NCI-H2081 (cell line): ENCODE results near the gene SRD5A3.
"Not testable (repeated sequence)": the region's sequence is repeated elsewhere in the genome, so short reads cannot be mapped to it uniquely, and the experiment has no call there.

Experiments
- DNase-seq, 2 experiments: peaks; one replicate each; lab custom pipeline; 2025; lab: John Stamatoyannopoulos, UW

SRD5A3 gene

DNA sequence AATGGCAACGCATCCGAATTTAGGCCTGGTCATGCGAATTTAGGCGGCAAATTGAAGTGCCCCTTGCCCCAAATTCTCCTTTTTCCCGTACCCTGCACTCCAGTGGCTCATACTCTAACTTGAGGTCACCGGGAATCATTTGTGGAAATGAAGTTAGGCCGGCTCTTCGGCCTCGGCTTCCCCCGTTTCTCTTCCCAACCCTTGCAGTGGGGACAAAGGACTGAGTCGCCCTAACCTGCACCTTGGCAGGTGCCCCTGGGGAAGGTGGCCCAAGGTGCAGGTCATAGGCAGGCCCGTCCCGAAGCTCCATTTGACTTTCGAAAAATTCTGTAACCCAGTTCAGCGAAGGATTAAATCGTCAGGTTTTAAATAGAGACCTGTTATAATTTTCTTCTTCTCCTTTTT lies 811 bp downstream of the SRD5A3 start:
- DNase-seq: no peak

DNA sequence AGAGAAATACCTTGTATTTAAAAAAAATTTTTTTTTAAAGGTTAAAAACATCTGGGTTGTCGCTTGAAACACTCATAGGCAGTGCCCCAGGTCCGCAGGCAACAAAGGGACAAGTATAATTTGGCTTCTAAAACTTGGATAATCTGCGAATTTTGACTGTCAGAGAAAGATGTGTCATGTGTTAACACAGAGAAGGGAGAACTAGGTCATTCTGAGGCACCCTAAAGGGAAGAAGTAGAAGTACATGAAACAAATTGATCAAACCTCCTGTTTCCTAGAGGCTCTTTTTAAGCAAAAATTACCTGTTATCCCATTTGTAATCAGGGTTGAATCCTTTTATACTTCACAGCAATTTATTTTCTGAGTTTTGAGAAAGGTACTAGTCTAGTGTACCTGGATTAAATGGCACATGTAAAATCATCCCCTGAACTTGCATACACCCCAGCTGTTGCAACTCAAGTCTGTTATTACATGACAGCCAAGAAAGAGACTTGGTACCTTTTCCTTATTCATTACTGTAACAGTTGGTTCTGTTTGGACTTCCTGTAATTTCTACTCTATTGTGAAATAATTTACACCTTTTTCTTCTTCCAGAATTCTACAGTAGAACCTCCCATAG lies 1.7 kb downstream of the SRD5A3 start:
- no peak for DNase-seq

DNA sequence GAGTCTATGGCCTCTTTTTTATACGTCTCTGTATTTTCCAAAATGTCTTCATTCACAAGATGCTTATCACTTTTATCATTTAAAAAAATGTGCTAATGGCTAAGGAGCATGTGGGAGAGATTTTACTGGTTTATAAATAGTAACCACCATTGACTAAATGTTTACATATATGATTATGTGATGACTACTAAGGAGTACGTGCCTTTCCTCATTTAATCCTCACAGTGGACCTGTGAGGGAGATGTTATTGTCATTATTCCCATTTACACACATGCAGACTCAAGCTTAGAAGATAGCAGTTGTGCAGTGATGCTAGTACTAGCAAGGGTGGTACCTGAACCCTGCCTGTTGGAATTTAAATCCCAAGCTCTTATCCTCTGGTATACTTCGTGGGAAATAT lies 2.4 kb downstream of the SRD5A3 start:
- DNase-seq: peak in 1 of 2 experiments; percentile 13

DNA sequence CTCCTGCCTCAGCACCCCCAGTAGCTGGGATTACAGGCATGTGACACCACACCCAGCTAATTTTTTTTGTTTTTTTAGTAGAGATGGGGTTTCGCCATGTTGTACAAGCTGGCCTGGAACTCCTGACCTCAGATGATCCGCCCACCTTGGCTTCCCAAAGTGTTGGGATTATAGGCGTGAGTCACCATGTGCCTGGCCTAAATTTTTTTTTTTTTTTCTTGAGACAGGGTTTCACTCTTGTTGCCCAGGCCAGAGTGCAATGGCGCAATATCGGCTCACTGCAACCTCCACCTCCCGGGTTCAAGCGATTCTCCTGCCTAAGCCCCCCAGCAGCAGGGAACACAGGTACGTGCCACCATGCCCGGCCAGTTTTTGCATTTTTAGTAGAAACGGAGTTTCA lies 4.8 kb downstream of the SRD5A3 start:
- not testable (repeated sequence) for DNase-seq

DNA sequence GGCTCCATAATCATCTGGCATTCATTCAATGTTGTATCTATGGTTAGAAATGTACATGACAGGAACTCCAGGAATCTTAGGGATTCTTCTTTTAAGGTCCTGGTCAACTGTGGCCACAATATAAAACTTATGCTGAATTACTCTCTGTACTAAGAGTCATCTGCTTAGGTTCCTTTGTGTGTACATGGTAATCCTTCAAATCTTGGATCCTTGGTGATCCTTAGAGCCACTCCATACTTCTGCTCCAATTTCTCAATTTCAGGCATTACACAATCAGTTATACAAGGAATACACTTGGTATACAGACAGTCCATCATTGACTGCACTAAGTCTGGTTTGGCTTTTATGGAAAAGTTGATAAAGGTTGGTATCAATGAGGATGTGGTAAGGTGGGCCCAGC lies 5.8 kb downstream of the SRD5A3 start:
- no peak for DNase-seq

DNA sequence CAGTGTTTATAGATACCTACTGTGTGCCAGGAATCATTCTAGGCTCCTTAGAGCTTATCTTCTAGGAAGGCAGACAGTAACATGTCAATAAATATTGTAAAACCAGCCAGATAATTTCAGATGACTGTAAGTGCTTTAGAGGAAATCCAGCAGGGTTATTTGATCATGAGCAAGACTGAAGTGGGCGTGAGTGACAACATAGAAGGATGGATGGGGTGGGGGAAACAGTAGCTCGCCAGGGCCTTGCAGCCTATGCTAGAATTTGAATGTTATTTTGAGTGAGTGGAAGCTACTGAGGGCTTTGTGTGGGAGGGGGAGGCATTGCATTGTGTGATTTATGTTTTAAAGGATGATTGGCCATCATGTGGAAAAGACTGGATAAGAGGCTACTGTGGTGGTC lies 6.7 kb downstream of the SRD5A3 start:
- DNase-seq: no peak

DNA sequence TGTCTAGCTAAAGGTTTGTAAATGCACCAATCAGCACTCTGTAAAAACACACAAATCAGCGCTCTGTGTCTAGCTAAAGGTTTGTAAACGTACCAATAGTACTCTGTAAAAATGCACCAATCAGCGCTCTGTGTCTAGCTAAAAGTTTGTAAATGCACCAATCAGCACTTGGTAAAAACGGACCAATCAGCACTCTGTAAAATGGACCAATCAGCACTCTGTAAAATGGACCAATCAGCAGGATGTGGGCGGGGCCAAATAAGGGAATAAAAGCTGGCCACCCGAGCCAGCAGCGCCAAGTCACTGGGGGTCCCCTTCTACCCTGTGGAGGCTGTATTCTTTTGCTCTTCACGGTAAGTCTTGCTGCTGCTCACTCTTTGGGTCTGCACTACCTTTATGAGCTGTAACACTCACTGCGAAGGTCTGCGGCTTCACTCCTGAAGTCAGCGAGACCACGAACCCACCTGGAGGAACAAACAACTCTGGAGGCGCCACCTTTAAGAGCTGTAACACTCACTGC lies 7.2 kb downstream of the SRD5A3 start:
- not testable (repeated sequence) for DNase-seq

DNA sequence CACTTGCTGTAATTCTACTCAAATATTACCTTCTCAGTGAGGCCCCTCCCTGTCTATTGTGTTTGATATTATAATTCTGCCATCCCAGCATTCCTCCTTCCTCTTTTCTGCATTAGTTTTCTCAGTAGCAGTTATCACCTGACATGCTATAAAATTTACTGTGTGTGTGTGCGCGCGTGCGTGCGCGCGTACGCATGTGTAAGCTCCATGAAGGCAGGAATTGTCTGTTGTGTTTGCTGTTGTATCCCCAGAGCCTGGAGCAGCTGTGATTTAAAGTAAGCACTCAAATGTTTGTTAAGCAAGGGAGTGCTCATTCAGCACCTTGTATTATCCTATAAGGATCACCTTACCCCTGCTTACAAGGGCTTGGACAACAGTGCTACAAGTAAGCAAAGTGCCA lies 8.6 kb downstream of the SRD5A3 start:
- DNase-seq: no peak

DNA sequence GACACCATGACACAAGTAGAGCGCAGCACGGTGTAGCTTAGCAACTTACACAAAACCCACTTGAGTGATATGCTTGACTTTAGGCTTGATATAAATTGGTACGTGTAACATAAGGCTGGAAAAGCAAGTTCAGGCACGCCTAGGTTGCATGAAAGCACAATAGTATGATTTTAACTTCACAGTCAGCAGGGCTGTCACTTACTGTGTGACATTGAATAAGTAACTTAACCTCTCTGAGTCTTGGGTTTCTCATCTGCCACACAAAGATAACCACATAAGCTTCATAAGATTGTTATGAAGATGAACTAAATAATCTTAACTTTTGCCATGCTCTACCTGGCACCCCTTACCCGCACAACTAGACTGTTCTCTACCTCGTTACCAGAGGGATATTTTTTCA lies 9.5 kb downstream of the SRD5A3 start:
- DNase-seq: no peak

DNA sequence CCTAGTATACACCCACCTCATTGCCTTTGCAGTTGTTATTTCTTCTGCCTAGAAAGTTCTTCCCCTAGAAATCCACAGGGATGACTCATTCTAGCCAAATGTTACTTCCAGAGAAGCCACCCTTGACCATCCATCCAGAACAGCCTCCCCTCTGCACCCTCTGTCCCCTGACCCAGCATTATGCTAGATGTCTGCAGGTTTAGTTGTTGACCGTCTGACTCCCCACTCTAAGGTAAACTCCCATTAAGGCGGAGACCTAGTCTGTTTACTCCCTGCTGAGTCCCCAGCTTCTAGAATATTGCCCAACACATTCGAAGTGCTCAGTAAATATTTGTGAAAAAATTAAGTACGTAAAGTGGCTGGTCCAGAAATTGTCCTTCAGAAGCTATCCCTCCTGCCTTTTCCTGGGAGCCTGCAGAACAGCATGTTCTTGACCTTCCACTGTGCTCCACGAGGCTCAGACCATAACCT lies 11.0 kb downstream of the SRD5A3 start:
- DNase-seq: no peak

DNA sequence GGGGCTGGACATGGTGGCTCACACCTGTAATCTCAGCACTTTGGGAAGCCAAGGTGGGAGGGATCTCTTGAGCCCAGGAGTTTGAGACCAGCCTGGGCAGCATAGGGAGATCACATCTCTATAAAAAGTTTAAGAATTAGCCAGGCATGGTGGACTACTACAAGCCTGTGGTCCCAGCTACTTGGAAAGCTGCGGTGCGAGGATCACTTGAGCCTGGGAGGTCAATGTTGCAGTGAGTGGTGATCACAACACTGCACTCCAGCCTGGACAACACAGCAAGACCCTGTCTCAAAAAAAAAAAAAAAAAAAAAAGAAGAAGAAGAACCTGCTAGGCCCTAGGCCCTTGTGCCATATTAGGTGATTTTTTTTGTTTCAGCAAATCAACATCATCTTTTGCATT lies 12.2 kb downstream of the SRD5A3 start:
- no peak for DNase-seq

DNA sequence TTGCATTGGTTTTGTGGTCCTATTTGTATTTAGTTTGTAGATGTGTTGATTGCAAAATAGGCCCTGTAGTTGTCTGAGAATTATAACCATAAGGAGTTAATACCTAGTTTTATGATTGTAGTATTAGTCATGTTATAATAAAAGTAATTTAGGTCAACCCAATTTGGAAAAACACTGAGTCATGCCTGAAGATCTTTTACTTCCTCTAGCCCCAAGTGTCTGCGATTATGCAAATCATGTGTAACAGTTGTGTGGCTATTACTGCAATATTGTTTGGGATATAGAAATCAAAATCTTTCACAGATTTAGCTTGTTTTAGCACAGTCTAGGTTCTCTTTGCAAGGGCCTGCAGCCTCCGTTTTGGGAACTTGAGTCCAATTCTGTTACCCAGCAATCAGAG lies 12.6 kb downstream of the SRD5A3 start:
- DNase-seq: no peak

DNA sequence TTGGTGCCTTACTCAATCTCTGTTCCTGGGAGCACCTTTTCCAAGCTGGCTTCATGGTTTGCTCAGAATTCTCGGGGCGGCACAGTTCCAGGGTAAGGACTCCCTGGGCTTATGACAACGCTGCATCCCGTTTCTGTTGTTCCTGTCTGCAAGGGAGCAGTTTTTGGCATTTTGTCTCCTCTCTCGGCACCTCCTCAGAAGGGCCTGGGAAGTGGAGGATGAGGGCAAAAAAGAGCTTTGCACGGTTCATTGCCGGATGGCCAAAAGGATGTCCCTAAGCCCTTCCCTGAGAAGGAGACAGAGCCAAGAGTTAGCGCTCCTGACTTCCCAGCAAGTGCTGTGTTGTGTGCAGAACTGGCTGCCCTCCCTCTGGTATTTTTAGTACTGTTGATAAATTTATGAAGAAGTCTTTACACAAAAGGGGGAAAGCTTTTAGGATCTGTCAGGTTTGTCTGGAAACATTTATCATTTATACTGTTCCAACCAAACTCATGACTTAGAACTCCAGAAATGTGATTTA lies 13.4 kb downstream of the SRD5A3 start:
- no peak for DNase-seq

DNA sequence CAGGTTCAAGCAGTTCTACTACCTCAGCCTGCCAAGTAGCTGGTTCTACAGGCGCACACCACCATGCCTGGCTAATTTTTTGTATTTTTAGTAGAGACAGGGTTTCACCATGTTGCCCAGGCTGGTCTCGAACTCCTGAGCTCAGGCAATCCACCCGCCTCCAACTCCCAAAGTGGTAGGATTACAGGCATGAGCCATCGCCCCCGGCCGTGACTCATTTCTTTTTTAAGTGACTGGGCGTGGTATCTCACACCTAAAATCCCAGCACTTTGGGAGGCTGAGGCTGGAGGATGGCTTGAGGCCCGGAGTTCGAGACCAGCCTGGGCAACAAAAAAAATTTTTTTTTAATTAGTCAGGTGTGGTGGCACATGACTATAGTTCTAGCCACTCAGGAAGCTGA lies 16.9 kb downstream of the SRD5A3 start:
- DNase-seq: not testable (repeated sequence)

DNA sequence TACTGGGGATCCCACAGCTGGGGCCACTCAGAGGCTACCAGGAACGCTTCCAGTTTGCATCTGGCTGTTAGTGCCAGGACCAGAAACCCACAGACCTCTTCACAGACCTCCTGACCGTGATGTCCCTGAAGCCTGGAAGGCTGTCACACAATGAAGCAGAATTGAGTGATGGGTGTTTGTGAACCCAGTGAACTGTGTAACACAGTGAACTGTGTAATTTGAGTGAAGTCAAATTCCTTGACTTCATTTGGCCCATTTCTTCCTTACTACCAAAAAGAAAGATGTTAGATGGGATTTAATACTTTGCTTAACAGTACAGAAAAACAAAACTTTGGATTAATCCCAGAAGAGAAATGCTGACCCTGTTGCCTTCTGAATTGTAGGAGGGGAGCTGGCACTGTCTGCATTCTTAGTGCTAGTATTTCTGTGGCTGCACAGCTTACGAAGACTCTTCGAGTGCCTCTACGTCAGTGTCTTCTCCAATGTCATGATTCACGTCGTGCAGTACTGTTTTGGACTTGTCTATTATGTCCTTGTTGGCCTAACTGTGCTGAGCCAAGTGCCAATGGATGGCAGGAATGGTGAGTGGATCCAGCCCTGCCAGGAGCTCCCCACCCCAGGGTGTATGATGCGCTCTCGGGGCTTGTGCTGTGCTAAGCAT lies 17.8 kb downstream of the SRD5A3 start:
- no peak for DNase-seq

DNA sequence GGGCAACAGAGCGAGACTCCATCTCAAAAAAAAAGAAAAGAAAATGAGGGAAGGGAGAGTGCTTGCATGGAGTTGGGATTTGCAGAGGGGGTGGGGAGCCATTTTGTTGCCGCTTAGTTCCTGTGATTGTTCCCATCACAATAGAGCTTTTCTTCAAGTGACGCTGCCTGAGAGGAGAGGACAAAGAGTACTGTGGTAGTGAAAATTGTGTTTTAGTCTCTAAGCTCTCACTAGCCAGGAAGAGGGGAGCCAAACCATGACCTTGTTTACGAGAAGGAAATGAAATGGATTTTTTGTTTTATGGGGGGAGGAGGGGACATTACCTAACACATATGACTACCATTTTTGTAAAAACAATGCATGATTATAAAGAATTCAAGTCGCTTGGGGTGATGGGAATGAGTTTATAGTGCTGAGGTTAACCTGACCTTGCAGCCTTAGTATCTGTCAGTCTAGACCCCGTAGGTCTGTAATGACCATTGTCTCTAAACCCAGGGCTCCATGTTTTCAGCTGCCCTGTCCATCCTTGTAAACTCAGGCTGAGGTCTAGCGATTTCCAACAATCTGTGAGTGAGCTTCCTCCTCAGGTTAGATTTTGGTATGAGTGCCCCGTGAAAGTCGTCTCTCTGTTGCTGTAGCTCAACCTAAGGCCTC lies 18.8 kb downstream of the SRD5A3 start:
- no peak for DNase-seq

DNA sequence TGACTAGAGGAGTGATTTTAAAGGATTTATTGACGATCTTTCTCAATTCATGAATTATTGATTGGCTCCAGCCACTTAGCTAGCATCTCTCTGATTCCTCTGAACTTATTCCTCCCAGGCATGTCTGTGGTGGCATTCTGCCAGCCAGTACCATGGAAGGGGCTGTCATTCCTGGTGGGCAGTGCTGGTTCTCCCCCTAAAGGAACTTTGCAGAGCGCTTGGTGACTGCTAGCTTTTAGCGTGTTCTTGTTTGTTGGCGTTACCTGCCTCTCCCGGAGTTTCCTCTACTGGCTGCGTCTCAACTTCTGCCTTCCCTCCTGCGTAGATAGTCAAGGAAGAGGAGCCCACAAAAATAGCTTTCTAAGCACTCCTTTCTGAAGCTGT lies 19.3 kb downstream of the SRD5A3 start:
- no peak for DNase-seq

DNA sequence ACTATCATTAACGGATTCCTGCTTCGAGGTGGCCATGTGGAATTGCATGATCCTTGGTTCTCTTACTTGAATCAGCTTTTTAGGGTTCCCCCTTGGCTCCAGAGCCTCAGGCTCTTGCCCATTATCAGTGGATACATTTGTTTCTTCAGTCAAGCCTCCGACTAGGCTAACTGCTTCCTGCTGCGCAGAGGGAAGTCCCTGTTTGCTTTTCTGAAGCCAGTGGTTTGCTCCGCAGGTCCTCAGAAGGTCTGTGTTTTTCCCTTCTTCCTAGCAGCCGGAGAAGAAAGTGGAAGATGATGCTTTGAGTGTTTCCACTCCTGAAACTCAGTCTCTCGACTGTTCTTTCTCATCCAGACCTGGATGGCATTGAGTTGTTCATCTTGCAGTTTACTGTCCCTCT lies 20.6 kb downstream of the SRD5A3 start:
- DNase-seq: no peak

DNA sequence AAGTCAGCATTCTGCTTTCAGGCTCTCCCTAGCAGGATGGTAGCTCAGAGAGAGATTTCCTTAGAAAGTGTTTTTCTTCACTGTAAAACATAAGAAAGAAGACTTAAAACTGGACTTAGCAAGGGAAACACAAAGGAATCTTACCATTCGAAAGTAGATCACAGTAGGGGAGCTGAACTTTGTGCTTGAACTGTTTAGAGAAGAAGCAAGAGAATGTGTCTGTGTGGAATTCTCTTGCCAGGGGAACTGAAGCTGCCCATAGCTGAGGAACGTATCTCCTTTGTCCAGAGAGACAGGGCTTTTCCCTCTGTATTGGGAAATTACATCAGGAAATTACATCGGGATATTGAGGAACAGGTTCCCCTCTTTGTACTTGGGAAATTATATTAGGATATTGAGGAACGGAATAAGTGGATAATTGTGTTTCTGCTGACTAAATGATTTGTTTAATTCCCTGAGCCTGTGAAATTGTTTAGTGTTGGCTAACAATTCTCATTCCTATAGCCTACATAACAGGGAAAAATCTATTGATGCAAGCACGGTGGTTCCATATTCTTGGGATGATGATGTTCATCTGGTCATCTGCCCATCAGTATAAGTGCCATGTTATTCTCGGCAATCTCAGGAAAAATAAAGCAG lies 21.2 kb downstream of the SRD5A3 start:
- no peak for DNase-seq

DNA sequence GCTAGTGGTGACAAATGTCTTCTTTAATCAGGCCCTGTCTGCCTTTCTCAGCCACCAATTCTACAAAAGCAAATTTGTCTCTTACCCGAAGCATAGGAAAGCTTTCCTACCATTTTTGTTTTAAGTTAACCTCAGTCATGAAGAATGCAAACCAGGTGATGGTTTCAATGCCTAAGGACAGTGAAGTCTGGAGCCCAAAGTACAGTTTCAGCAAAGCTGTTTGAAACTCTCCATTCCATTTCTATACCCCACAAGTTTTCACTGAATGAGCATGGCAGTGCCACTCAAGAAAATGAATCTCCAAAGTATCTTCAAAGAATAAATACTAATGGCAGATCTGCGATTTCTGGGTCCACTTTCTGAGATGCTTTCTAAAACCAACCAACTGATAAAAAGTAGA lies 23.9 kb downstream of the SRD5A3 start:
- DNase-seq: no peak

DNA sequence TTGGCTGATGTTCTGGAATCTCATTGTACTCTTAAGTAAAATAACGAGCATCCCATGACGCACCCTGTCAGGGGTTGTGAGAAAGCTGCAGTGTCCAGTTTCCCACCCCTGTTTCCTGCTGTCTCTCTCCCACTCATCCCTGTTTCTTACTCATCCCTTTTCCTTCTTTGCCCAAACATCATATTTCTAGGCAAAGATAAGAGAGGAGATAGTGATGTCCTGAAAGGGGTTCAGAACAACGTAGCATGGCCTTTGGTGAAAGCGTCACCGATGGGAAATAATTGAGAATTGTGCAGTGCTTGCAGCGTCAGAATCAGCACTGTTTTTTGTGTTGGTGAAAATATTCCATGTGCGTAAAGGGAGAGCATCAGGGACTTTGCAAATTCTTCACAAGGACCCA lies 26.2 kb downstream of the SRD5A3 start:
- no peak for DNase-seq

DNA sequence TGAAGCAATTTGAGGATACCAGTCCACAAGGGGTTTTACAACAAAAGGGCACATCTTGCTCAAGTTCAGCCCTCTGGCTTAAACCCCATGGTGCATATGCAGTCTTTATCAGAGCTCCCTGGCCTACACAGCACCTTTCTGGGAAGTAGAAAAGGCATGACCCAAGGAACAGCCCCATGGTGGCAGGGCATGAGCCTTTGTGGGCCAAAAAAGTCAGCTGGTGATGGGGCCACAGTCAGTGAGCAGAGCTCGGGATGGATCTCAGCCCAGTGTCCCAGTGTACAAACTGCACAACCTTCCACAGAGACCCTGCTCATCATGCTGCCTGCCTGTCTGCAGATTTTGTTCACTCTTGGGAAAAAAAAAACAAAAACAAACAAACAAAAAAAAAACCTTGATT lies 27.4 kb downstream of the SRD5A3 start:
- DNase-seq: no peak

DNA sequence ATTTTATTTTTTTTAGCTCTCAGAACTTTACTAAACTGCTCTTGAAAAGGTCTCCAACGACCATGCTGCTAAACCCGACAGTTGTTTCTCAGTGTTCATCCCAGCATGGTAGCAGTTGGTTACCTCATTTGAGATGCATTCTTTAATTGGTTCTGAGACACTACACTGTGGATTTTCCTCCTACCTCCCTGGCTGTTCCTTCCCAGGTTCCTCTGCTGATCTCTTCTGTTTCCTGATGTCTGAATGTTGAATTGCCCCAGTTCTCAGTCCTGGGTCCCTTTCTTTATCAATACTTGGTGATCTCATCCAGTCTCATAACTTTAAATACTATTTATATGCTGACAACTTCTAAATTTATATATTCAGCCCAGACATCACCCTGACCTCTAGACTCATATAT lies 30.7 kb downstream of the SRD5A3 start:
- no peak for DNase-seq
